Ishikawa (cell line): ENCODE data around the gene CEP57L1.

Experiments used
- CEBPB ChIP-seq: IDR thresholded peaks from 2 replicates; pipeline ENCODE4 v1.6.1; 2012
- CREB1 ChIP-seq: IDR thresholded peaks from 2 replicates; pipeline ENCODE4 v1.6.1; 2012; ENCODE audit warnings: low read depth
- EP300 ChIP-seq: IDR thresholded peaks from 2 replicates; pipeline ENCODE4 v1.6.1; 2012; ENCODE audit warnings: borderline replicate concordance
- FOXM1 ChIP-seq: IDR thresholded peaks from 2 replicates; pipeline ENCODE4 v1.6.1; 2012; ENCODE audit warnings: low read depth, borderline replicate concordance
- NFIC ChIP-seq: IDR thresholded peaks from 2 replicates; pipeline ENCODE4 v1.6.1; 2012
- RAD21 ChIP-seq: IDR thresholded peaks from 2 replicates; pipeline ENCODE4 v1.6.1; 2012; ENCODE audit warnings: low read depth
- TAF1 ChIP-seq: IDR thresholded peaks from 2 replicates; pipeline ENCODE4 v1.6.1; 2012; ENCODE audit warnings: low read depth, mild to moderate bottlenecking
- YY1 ChIP-seq: IDR thresholded peaks from 2 replicates; pipeline ENCODE4 v1.6.1; 2012; ENCODE audit warnings: low read depth
- TF ChIP-seq, protein P1 (sequence below): IDR thresholded peaks from 2 replicates; pipeline ENCODE4 v1.6.1; 2012; ENCODE audit warnings: low read depth, mild to moderate bottlenecking

GRCh38 chr6:109095036-109095834 lies at the start of gene CEP57L1:
- TF ChIP-seq NFIC (no peak; the same call in 1 of the 2 replicates), FOXM1 (no peak), EP300 (no peak), CEBPB (0 out of 2 replicates have a peak, but pooled peaks have one; percentile 1), YY1 (peak; percentile 46; the same call in 1 of the 2 replicates), RAD21 (no peak), CREB1 (peak; percentile 92), TAF1 (peak; percentile 47)
- TF ChIP-seq, protein P1, sequence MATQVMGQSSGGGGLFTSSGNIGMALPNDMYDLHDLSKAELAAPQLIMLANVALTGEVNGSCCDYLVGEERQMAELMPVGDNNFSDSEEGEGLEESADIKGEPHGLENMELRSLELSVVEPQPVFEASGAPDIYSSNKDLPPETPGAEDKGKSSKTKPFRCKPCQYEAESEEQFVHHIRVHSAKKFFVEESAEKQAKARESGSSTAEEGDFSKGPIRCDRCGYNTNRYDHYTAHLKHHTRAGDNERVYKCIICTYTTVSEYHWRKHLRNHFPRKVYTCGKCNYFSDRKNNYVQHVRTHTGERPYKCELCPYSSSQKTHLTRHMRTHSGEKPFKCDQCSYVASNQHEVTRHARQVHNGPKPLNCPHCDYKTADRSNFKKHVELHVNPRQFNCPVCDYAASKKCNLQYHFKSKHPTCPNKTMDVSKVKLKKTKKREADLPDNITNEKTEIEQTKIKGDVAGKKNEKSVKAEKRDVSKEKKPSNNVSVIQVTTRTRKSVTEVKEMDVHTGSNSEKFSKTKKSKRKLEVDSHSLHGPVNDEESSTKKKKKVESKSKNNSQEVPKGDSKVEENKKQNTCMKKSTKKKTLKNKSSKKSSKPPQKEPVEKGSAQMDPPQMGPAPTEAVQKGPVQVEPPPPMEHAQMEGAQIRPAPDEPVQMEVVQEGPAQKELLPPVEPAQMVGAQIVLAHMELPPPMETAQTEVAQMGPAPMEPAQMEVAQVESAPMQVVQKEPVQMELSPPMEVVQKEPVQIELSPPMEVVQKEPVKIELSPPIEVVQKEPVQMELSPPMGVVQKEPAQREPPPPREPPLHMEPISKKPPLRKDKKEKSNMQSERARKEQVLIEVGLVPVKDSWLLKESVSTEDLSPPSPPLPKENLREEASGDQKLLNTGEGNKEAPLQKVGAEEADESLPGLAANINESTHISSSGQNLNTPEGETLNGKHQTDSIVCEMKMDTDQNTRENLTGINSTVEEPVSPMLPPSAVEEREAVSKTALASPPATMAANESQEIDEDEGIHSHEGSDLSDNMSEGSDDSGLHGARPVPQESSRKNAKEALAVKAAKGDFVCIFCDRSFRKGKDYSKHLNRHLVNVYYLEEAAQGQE: no peak
